SU-DHL-6 (cell line): ENCODE data around the gene NEK6.

Experiments used
- H2AFZ ChIP-seq: fragments of 200-600 bp; sonication (generic); 2 replicates; pipeline ENCODE4 v1.6.1; 2014; ENCODE audit warnings: low read depth, mild to moderate bottlenecking, moderate library complexity, mixed read lengths, antibody characterized with exemption, low read length; ENCODE audit not compliant: severe bottlenecking
- H3F3A ChIP-seq: fragments of 200-600 bp; shearing (Covaris generic); 2 replicates; pipeline ENCODE4 v1.6.0; 2016; ENCODE audit warnings: antibody characterized with exemption, mild to moderate bottlenecking; ENCODE audit not compliant: insufficient read depth
- H3K27ac ChIP-seq: fragments of 200-600 bp; sonication (generic); 2 replicates; pipeline ENCODE4 v1.5.1; 2016; ENCODE audit warnings: low read depth, mild to moderate bottlenecking, low read length, moderate library complexity, mixed read lengths
- H3K27me3 ChIP-seq: fragments of 200-600 bp; sonication (generic), shearing (Covaris generic); 2 replicates; pipeline ENCODE4 v1.6.0; 2014; ENCODE audit warnings: mild to moderate bottlenecking, low read length
- H3K36me3 ChIP-seq: fragments of 200-600 bp; sonication (generic); 2 replicates; pipeline ENCODE4 v1.6.1; 2014; ENCODE audit warnings: mild to moderate bottlenecking, low read length, mixed read lengths
- H3K4me2 ChIP-seq: fragments of 300-600, 200-600 bp; shearing (Covaris generic), sonication (generic); 2 replicates; pipeline ENCODE4 v1.6.0; 2014; ENCODE audit warnings: low read length, low read depth, mild to moderate bottlenecking; ENCODE audit not compliant: poor library complexity, severe bottlenecking
- H3K4me3 ChIP-seq: fragments of 200-600 bp; sonication (generic); 2 replicates; pipeline ENCODE4 v1.5.1; 2014; ENCODE audit warnings: antibody characterized with exemption, low read length, mild to moderate bottlenecking, mixed read lengths; ENCODE audit not compliant: insufficient read depth, poor library complexity, severe bottlenecking
- H3K79me2 ChIP-seq: fragments of 200-600 bp; sonication (generic); 2 replicates; pipeline ENCODE4 v1.6.1; 2014; ENCODE audit warnings: mild to moderate bottlenecking, low read length, moderate library complexity; ENCODE audit not compliant: insufficient read depth
- H3K9ac ChIP-seq: fragments of 200-600 bp; sonication (generic); 2 replicates; pipeline ENCODE4 v1.7.0; 2014; ENCODE audit warnings: mild to moderate bottlenecking, low read length
- H3K9me2 ChIP-seq: fragments of 200-600 bp; sonication (generic); replicated peaks from 2 replicates; pipeline ENCODE4 v1.6.1; 2014; ENCODE audit warnings: low read length; ENCODE audit not compliant: insufficient read depth
- H3K9me3 ChIP-seq: fragments of 200-600 bp; sonication (generic); 2 replicates; pipeline ENCODE4 v1.6.1; 2014; ENCODE audit warnings: low read length, mixed read lengths; ENCODE audit not compliant: insufficient read depth
- H4K20me1 ChIP-seq: fragments of 200-600 bp; sonication (generic); 2 replicates; pipeline ENCODE4 v1.6.1; 2014; ENCODE audit warnings: low read depth, mild to moderate bottlenecking, antibody characterized with exemption, low read length, moderate library complexity, mixed read lengths
- CTCF ChIP-seq: fragments of 200-600 bp; sonication (generic); IDR thresholded peaks from one replicate; pipeline ENCODE4 v1.5.1; 2017; ENCODE audit warnings: antibody characterized with exemption, mild to moderate bottlenecking, low read length, moderate library complexity; ENCODE audit not compliant: insufficient read depth, poor library complexity, severe bottlenecking
- EZH2phosphoT487 ChIP-seq: fragments of 200-600 bp; sonication (generic), shearing (Covaris generic); conservative IDR thresholded peaks from 2 replicates; pipeline ENCODE4 v1.6.1; 2018; ENCODE audit warnings: mild to moderate bottlenecking, antibody characterized with exemption, low read length, moderate library complexity, mixed read lengths

Gene NEK6

DNA sequence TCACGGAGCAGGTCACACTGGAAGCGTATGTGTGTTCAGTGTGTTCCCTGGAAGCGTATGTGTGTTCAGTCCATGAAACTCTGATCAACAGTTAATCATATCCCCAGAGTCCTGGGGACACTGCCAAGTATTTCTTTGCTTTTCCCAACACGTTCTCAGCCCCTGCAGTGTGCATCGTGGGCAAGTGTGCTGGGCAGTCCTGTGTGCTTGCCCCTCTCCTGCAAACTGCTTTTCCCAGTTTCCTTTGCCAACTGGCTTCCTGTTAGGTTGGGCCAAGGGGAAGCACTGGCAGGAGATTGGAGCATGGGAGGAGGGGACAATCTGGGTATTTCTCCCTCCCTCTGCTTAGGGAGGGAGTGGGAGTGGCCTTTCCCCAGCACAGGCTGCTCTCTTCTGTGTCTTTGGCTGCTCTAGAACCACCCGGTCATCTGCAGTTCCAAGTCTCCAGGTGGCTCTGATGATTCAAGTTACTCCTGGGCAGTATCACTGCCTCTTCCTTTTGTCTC lies 36.8 kb upstream of the NEK6 start:
- H3K9me2 ChIP-seq: no peaks in the 10 kb centered on the region
- no peak overlapping the region for H2AFZ ChIP-seq
- H3F3A ChIP-seq: peaks cover 32% of the 10 kb centered on the region
- no peak overlapping the region for H3K4me3 ChIP-seq
- H4K20me1 ChIP-seq: no peaks in the 10 kb centered on the region
- no peaks in the 10 kb centered on the region for H3K36me3 ChIP-seq
- no peaks in the 10 kb centered on the region for H3K27me3 ChIP-seq
- no peak overlapping the region for H3K4me2 ChIP-seq
- no peaks in the 10 kb centered on the region for H3K79me2 ChIP-seq
- no peaks in the 10 kb centered on the region for H3K9me3 ChIP-seq
- H3K9ac ChIP-seq: no peak overlapping the region
- TF ChIP-seq CTCF (no peak), EZH2phosphoT487 (no peak)
- no peak overlapping the region for H3K27ac ChIP-seq

GRCh38 chr9:124221676-124222075 lies 36.1 kb upstream of the NEK6 start:
- H2AFZ ChIP-seq: no peak overlapping the region
- TF ChIP-seq CTCF: no peak
- no peak for TF ChIP-seq EZH2phosphoT487
- no peak overlapping the region for H3K27ac ChIP-seq
- no peak overlapping the region for H3K9ac ChIP-seq
- H3K9me2 ChIP-seq: no peaks in the 10 kb centered on the region
- no peaks in the 10 kb centered on the region for H4K20me1 ChIP-seq
- H3K9me3 ChIP-seq: no peaks in the 10 kb centered on the region
- H3F3A ChIP-seq: peaks cover 32% of the 10 kb centered on the region
- H3K27me3 ChIP-seq: no peaks in the 10 kb centered on the region
- H3K36me3 ChIP-seq: no peaks in the 10 kb centered on the region
- H3K4me3 ChIP-seq: no peak overlapping the region
- no peak overlapping the region for H3K4me2 ChIP-seq
- H3K79me2 ChIP-seq: no peaks in the 10 kb centered on the region

GRCh38 chr9:124222109-124222508 lies 35.6 kb upstream of the NEK6 start:
- H4K20me1 ChIP-seq: no peaks in the 10 kb centered on the region
- H2AFZ ChIP-seq: no peak overlapping the region
- H3K36me3 ChIP-seq: no peaks in the 10 kb centered on the region
- H3K4me3 ChIP-seq: no peak overlapping the region
- no peaks in the 10 kb centered on the region for H3K9me2 ChIP-seq
- no peaks in the 10 kb centered on the region for H3K79me2 ChIP-seq
- no peak overlapping the region for H3K4me2 ChIP-seq
- H3K27ac ChIP-seq: no peak overlapping the region
- H3K9me3 ChIP-seq: no peaks in the 10 kb centered on the region
- peaks cover 28% of the 10 kb centered on the region for H3F3A ChIP-seq
- H3K27me3 ChIP-seq: no peaks in the 10 kb centered on the region
- no peak for TF ChIP-seq EZH2phosphoT487
- no peak for TF ChIP-seq CTCF
- H3K9ac ChIP-seq: no peak overlapping the region
